Measurements from ENCODE around the gene RNF152.

GRCh38 chr18:61822879-61823278, 69.9 kb downstream of the RNF152 start:
- TF ChIP-seq, protein P1, sequence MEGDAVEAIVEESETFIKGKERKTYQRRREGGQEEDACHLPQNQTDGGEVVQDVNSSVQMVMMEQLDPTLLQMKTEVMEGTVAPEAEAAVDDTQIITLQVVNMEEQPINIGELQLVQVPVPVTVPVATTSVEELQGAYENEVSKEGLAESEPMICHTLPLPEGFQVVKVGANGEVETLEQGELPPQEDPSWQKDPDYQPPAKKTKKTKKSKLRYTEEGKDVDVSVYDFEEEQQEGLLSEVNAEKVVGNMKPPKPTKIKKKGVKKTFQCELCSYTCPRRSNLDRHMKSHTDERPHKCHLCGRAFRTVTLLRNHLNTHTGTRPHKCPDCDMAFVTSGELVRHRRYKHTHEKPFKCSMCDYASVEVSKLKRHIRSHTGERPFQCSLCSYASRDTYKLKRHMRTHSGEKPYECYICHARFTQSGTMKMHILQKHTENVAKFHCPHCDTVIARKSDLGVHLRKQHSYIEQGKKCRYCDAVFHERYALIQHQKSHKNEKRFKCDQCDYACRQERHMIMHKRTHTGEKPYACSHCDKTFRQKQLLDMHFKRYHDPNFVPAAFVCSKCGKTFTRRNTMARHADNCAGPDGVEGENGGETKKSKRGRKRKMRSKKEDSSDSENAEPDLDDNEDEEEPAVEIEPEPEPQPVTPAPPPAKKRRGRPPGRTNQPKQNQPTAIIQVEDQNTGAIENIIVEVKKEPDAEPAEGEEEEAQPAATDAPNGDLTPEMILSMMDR (conservative IDR thresholded peaks at IDR 0.05; ENCODE audit: low read depth, low read length) = no peak
- no peak for TF ChIP-seq CHD1 (IDR thresholded peaks at IDR 0.05; ENCODE audit: low read depth, low read length)
- no peak for TF ChIP-seq POLR2A (IDR thresholded peaks at IDR 0.05; ENCODE audit: low read depth, low read length)
- TF ChIP-seq RAD21 (IDR thresholded peaks at IDR 0.05; ENCODE audit: low read length) = no peak
- TF ChIP-seq RFX5 (IDR thresholded peaks at IDR 0.05; ENCODE audit: low read depth, low read length) = no peak
- no peak for TF ChIP-seq SMC3 (IDR thresholded peaks at IDR 0.05; ENCODE audit: low read depth, low read length)

Measured in IMR-90 (cell line).